Mononuclear cell (primary cell): Measurements from ENCODE around the gene MAL. TPM values are rescaled to one million over a fixed set of nuclear protein-coding genes. Genes with fewer than 3 reads are reported as not detected.

Experiments
- H3K27me3 ChIP-seq: 2 replicates; pipeline ENCODE4 v1.6.0; 2011; ENCODE audit warnings: low read length, control low read depth; ENCODE audit not compliant: insufficient read depth
- H3K4me1 ChIP-seq: 2 replicates; pipeline ENCODE4 v1.5.1; 2011; ENCODE audit warnings: mild to moderate bottlenecking, low read length, control low read depth; ENCODE audit not compliant: insufficient read depth
- H3K4me3 ChIP-seq: 2 replicates; pipeline ENCODE4 v1.5.1; 2011; ENCODE audit warnings: mild to moderate bottlenecking, low read length, moderate library complexity
- H3K9me3 ChIP-seq: 2 replicates; pipeline ENCODE4 v1.5.1; 2011; ENCODE audit warnings: low read depth, mild to moderate bottlenecking, control low read depth, low read length
- total RNA-seq: library from RNA; depleted of rRNA; stranded (reverse); fragments of >200 nt; gene quantifications from one replicate; pipeline ENCODE4 v1.2.3, GENCODE V29; 2012

The MAL gene
- total RNA-seq, 1 donor: 30.4 TPM

DNA sequence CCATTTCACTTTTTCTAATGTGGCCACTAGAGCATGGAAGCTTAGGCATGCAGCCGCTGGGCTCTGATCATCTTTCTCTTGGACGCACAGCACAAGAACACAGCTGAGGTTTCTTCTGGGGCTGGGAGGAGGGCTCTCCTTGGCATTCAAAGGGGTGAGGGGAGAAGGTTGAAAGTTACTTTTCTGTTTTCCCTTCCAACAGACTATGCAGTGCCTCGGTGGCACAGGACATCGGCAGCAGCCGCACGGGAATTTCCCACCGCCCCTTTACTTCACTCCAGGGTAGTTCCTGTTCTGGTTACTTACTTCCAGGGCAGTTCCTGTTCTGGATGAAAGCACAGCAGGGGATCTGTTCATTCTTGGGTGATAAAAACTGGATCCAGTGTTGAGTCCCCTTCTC is 18.9 kb upstream of the MAL start:
- H3K27me3 ChIP-seq: no peaks in the 10 kb centered on the region
- H3K4me1 ChIP-seq: no peaks in the 10 kb centered on the region
- no peak overlapping the region for H3K4me3 ChIP-seq
- H3K9me3 ChIP-seq: no peaks in the 10 kb centered on the region

- no peak overlapping the region for H3K4me3 ChIP-seq
These were observed 18.4 kb upstream of the MAL start for GRCh38 chr2:95007031-95007609.

DNA sequence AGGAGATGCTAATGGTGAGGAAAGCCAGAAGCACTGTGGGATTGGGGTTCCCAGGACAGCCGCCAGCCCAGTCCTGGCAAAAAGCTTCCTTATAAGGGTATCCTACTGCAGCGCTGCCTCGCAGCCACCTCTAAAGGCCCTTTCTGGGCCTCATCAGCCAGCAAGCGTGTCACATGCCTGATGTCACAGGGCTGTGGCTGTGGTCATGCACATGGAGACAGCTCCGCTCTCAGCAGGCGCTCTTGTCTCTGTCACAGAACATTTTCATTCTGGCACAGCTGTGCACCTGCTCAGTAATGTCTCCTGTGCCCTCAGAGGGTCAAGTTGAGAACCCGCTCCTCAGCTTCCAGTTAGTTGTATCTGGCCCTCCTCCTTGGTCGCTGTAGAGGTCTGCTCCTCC is 17.7 kb upstream of the MAL start:
- Histone ChIP-seq H3K27me3 (no peaks in the 10 kb centered on the region), H3K4me3 (no peak overlapping the region), H3K4me1 (no peaks in the 10 kb centered on the region), H3K9me3 (no peaks in the 10 kb centered on the region)

More at GRCh38 chr2:95007031-95007609, 18.4 kb upstream of the MAL start:
- Histone ChIP-seq H3K27me3 (no peaks in the 10 kb centered on the region), H3K9me3 (no peaks in the 10 kb centered on the region), H3K4me1 (no peaks in the 10 kb centered on the region)

DNA sequence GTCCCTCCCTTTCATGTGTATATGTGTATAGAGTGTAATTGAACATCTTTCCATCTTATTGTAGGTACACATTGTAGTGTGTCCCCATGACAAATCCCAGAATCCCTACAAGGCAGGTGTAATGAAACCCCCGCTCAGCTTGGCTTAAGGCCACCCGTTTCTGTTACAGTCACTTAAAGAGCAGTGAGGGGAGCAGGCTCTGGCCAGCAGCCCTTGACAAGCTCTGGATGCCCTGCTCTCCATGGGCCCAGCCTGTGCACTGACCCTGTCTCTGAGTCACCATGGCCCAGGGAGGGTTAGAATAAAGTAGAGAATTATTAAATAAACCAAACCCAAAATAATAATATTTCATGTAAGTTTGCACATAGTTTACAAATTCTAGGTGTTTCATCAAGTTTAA is 17.2 kb upstream of the MAL start:
- no peaks in the 10 kb centered on the region for H3K27me3 ChIP-seq
- no peak overlapping the region for H3K4me3 ChIP-seq
- no peaks in the 10 kb centered on the region for H3K4me1 ChIP-seq
- H3K9me3 ChIP-seq: no peaks in the 10 kb centered on the region

DNA sequence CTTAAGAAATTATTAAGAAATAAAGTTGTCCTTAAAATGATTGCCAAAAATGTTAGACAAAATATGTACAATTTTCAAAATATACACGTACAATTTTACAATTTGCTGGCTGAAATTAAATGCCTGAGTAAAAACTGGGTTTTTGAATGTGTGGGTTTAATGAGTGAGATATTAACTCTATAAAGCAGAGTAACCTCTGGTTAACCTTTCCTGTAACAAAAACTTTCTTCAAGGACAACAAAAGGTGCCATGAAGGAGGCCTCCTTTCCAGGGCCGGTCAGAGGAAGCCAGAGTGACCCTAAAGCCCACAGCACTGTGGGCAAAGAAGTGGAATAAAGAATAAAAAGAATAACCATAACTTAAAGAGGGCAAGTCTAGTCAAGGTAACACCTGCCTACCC is 16.5 kb upstream of the MAL start:
- no peaks in the 10 kb centered on the region for H3K9me3 ChIP-seq
- H3K4me1 ChIP-seq: no peaks in the 10 kb centered on the region
- H3K4me3 ChIP-seq: no peak overlapping the region
- no peaks in the 10 kb centered on the region for H3K27me3 ChIP-seq

- H3K27me3 ChIP-seq: no peaks in the 10 kb centered on the region
- no peak overlapping the region for H3K4me3 ChIP-seq
- H3K4me1 ChIP-seq: no peaks in the 10 kb centered on the region
- no peaks in the 10 kb centered on the region for H3K9me3 ChIP-seq
These were observed 16.1 kb upstream of the MAL start for GRCh38 chr2:95009412-95009811.

- no peaks in the 10 kb centered on the region for H3K4me1 ChIP-seq
- H3K9me3 ChIP-seq: no peaks in the 10 kb centered on the region
- no peak overlapping the region for H3K4me3 ChIP-seq
- no peaks in the 10 kb centered on the region for H3K27me3 ChIP-seq
These were observed 15.4 kb upstream of the MAL start for GRCh38 chr2:95010126-95010525.

DNA sequence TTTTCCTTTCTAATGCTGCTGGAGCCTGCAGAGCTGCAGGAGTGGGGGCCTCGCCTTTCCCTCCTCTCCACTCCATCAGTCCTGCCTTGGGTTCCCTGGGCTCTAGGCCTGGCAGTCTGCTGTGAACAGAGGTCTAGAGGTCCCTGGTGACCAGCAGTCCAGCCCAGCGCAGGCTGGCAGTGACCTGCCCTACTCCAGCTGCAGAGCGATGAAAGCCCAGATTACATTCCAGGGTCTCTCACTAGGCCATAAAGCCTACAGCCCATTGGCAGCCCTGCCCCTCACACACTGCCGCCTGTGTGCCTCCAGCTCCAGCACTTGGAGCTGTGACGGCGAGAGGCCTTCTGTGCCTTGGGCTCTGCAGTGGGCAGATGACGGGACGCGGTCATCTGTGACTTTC is 14.8 kb upstream of the MAL start:
- no peaks in the 10 kb centered on the region for H3K9me3 ChIP-seq
- no peaks in the 10 kb centered on the region for H3K4me1 ChIP-seq
- H3K4me3 ChIP-seq: no peak overlapping the region
- H3K27me3 ChIP-seq: no peaks in the 10 kb centered on the region

GRCh38 chr2:95012881-95013550 is 12.5 kb upstream of the MAL start:
- no peaks in the 10 kb centered on the region for H3K9me3 ChIP-seq
- H3K27me3 ChIP-seq: no peaks in the 10 kb centered on the region
- no peaks in the 10 kb centered on the region for H3K4me1 ChIP-seq

GRCh38 chr2:95013726-95014125 is 11.8 kb upstream of the MAL start:
- Histone ChIP-seq H3K9me3 (no peaks in the 10 kb centered on the region), H3K27me3 (no peaks in the 10 kb centered on the region), H3K4me1 (no peaks in the 10 kb centered on the region), H3K4me3 (no peak overlapping the region)

More at GRCh38 chr2:95012881-95013550, 12.5 kb upstream of the MAL start:
- H3K4me3 ChIP-seq: no peak overlapping the region

DNA sequence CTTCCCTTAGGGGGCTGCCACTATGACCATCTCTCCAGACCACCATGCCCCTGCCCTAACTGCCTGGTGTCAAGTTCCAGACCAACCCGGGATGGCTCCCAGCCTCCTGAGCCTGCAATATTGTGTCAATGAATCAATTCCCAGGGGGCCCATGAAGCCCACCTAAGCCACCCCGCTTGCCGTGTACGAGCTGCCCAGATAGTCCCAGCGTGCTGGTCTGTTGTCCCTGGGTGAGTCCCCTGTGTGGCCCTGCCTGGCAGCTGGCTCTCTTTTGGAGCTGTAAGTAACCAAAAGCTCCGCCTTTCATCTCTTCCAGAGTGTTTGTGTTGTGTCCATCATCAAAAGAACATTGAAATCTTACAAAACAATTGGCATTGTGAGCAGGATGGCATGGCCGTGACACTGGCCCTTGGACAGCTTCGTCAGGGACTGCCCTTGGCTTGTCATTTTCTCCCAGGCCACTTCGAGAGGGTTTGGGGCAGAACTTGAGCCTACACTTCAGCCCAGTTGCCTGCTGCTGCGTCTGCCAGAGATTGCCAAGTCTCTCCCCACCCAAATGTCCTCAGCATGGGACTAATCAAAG is 11.3 kb upstream of the MAL start:
- no peaks in the 10 kb centered on the region for H3K27me3 ChIP-seq
- H3K9me3 ChIP-seq: no peaks in the 10 kb centered on the region
- no peak overlapping the region for H3K4me3 ChIP-seq
- H3K4me1 ChIP-seq: no peaks in the 10 kb centered on the region

GRCh38 chr2:95015261-95015912 is 10.1 kb upstream of the MAL start:
- Histone ChIP-seq H3K4me3 (no peak overlapping the region), H3K27me3 (no peaks in the 10 kb centered on the region), H3K4me1 (no peaks in the 10 kb centered on the region), H3K9me3 (no peaks in the 10 kb centered on the region)

GRCh38 chr2:95016616-95017015 is 8.9 kb upstream of the MAL start:
- Histone ChIP-seq H3K4me3 (no peak overlapping the region), H3K9me3 (no peaks in the 10 kb centered on the region), H3K27me3 (no peaks in the 10 kb centered on the region), H3K4me1 (no peaks in the 10 kb centered on the region)

DNA sequence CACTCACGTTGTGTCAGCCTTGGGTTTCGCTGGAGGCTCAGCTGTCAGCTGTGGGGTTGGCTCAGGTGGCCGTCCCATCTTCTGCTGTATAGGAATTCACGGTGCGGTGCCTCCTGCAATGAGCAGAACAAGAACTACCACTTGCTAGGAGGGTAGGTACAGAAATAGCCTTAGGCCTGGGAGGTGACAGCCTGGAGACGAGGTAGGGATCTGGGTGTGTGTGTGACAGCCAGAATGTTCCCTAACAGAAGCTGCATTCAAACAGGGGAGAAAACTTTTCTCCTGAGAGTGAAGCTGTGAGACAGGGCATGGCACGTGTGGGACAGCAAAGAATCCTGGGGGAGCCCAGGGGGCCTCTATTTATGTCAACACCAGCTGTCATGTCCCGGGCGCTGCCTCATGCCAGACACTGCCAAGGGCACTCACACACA is 8.4 kb upstream of the MAL start:
- Histone ChIP-seq H3K27me3 (no peaks in the 10 kb centered on the region), H3K9me3 (no peaks in the 10 kb centered on the region), H3K4me3 (no peak overlapping the region), H3K4me1 (no peaks in the 10 kb centered on the region)

DNA sequence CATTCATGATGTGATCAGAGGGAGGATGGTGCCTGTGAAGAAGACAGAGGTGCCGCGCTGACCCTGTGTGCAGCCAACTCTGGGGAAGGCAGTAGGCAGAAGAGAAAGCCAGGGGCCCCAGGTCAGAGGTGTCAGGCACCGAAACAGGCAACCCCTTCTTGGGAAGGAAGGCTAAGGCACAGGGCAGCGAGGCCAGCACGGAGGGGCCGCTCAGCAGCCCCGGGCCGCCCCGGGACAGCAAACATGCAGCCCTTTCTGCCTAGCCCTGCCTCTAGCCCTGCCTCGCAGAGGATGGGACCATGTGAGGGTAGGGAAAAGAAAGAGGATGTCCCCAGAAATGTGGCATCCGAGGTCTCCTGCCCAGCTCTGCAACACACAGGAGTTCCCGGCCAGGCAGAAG is 7.7 kb upstream of the MAL start:
- Histone ChIP-seq H3K4me1 (peaks cover 2% of the 10 kb centered on the region), H3K27me3 (peaks cover under 1% of the 10 kb centered on the region), H3K9me3 (no peaks in the 10 kb centered on the region), H3K4me3 (no peak overlapping the region)
